ENCODE data around the gene BNIPL.

The BNIPL gene

DNA sequence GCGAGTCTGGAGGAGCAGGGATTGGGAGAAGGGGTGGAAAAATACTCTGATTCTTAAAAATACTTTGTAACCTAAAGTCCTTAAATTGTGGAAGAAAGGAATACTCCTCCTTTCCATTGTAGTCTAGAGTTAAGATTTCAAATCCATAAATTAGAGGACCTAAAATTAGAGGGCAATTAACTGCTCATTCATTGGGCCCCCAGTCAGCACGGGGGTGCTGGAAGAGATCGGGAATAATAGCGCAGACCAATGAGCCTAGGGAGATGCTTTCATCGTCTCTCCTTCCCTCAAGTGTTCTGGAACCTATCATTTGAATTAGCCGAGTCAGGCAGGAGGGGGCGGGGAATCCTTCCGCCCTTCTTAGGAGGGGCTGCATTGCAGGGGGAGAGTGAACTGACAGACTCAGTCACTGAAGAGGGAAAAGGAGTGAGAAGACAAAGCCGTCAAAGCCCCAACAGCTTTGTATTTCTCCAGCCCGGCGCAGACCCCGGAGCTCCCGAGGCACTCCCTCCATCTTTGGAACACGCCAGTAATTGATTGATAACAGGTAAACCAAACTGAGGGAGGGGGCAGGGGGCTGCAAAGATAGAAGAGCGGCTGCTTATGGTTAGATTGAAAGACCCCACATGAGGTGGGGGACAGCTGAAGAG lies 23.7 kb downstream of the BNIPL start, which contains the start of gene MLLT11:
Gene MLLT11 (plus strand): TSS at position 391 of the 650 bp plus-strand sequence. CDS start 6,828 bp downstream, outside the sequence.
- peak; percentile 53 for DNase-seq

DNA sequence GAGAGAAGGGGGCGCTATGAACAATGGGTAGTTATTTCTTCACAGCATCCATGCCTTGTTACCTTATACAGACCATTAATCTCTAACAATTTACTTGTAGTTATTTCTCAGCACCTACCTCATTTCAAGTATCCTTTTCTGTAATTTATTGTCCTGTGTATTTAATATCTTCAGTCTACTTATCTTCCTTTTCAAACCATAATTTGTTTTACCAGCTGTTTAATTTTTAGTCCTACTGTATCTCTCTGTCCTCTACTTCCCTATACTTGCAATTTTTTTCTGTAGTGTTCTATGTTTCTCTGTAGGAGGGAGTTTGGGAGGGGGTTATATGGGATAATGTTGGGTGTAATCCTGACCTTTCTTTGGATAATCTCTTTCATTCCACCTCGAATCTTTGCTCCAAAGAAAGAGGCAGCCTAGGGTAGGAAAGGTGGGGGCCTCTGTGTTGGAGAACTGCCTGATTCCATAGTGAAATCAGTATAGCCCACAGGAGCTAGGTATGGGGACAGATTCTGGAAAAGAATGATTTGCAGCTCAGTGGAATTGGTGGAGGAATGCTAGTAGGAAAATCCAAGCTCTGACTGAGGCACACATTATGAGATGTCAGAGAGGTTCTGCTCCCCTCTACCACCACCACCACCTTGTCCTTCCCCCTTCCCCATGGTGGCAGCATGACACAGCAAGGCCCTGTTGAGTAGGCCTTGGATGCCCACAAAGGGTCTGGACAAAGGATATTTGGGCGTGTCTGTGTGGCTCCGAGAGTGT lies 24.5 kb downstream of the BNIPL start:
- no peak for DNase-seq

DNA sequence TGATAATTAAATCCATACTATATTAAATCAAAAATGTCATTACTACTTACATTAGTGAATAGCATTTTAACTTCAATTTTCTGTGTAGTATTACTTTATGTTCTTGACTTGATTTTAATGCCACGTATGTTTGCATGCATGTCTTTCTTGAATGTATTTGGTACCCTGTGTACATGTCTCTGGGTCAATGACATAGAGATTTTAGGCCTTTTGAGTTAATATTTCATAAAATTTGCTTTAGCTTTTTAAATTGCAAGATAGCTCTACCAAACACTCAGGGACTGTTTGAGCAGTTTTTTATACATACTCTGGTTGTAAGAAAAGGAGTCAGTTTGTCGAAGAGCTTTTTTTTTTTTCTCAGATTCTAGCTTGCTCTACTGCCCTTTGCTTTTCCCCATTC lies 25.3 kb downstream of the BNIPL start:
- no peak for DNase-seq

DNA sequence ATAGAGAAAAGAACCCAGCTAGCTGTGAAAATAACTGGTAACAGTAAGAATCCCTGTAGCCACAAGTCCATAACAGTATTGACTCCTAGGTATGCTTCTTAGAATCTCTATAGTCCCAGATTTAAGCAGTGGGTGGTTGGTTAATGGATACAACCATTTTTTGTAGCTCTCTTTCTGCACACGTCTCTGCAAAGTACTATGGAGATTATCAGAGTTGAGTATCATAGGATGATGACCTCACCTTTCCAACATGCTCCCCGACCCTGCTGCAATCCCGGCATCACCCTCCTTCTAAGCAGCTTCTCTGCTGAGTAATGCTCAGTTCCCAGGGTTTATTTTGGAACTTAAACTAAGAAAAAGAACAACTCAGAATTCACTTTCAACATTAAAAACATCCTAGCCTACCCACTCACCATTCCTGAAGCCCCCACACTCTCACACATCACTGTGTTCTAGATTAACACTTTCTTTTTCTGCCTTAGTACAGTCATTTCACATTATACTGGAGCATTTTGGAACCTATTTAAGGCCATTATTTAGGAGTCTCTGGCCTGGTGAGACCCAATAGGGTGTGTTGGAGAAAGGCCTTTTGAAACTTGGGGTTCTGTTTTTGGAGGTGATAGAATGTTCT lies 26.5 kb downstream of the BNIPL start:
- DNase-seq: no peak

DNA sequence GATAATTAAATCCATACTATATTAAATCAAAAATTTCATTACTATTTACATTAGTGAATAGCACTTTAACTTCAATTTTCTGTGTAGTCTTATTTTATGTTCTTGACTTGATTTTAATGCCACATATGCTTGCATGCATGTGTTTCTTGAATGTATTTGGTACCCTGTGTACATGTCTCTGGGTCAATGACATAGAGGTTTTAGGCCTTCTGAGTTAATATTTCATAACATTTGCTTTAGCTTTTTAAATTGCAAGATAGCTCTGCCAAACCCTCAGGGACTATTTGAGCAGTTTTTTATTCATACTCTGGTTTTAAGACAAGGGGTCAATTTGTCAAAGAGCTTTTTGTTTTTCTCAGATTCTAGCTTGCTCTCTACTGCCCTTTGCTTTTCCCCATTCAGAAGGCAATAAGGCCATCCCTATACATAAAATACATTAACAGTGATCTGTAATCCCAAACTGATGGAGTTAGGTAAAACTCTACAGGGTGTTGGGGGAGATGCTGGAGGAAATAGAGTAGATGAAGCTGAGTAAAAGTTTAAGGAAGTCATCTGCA lies 28.8 kb downstream of the BNIPL start:
- no peak for DNase-seq

DNA sequence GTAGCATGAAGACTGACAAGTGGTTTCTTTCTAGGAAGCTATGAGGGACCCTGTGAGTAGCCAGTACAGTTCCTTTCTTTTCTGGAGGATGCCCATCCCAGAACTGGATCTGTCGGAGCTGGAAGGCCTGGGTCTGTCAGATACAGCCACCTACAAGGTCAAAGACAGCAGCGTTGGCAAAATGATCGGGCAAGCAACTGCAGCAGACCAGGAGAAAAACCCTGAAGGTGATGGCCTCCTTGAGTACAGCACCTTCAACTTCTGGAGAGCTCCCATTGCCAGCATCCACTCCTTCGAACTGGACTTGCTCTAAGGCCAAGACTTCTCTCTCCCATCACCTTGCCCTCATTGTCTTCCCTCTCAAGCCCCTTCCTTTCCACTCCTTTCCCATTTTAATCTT lies 30.8 kb downstream of the BNIPL start:
- no peak for DNase-seq

DNA sequence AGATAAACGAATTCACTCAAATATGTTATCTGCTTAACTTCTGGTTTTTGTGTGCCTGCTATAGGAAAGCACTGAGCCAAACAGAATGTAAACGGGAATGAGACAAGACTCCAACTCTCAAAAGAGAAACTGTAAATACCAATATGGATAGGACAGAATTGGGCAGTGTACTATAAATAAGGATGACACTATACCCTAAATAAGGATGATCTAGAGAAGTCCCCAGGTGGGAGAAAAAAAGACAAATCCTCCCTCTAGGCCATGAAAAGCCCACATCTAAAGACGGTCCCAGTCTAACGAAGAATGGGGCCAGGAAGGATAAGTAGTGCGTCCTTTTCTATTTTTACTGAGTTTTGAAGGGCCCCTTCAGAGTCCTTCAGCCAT lies 32.7 kb downstream of the BNIPL start:
- DNase-seq: no peak

DNA sequence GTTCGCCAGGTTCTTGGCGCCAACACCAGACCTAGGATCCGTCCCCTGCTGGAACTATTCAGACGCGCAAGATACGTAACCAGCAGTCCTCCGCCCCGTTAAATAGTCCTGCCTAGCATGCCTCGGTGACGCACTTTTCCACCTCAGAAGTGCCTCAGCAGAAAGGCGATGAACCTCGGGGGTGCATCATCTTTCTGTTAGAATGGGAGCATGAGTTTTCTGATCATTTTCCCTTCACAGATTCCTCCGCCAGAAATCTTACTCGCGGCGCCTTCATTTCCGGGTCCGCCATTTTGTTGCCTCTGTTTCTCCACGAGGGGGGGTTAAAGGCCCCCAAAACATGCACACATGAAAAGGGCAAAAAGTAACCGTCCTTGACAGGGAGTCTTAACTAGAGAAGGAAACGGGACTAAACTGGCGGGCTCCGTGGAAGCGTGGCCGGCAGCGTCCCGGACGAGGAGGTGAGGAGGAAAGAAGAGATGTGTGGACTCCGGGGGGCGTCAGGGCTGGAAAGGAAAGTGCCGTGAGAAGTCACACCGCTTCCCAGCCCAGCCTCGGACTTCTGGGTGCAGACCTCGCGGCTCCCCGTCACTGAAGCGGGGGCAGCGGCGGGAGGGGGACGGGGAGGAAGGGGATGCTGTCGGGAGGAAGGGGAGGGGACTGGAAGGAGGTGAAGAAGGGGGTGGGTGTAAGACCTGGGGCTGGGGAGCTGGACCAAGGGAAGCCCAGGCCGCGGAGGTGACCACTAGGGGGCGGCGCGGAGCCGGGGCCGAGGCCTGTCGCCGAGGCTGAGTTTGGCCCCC lies 34.3 kb downstream of the BNIPL start, which contains the start of gene GABPB2:
Gene GABPB2 (plus strand): TSS at position 288 of the 803 bp plus-strand sequence. CDS start 17,429 bp downstream, outside the sequence.
- DNase-seq: peak; percentile 96

DNA sequence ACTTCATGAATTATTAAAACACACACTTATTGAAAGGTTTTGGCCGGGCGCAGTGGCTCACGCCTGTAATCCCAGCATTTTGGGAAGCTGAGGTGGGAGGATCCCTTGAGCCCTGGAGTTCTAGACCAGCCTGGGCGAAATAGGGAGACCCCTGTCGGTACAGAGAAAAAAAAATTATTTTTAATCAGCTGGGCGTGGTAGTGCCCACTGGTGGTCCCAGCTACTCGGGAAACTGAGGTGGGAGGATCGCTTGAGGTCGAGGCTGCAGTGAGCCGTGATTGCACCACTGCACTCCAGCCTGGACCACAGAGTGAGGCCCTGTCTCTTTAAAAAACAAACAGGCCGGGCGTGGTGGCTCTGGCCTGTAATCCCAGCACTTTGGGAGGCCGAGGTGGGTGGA lies 35.8 kb downstream of the BNIPL start:
- no peak for DNase-seq

DNA sequence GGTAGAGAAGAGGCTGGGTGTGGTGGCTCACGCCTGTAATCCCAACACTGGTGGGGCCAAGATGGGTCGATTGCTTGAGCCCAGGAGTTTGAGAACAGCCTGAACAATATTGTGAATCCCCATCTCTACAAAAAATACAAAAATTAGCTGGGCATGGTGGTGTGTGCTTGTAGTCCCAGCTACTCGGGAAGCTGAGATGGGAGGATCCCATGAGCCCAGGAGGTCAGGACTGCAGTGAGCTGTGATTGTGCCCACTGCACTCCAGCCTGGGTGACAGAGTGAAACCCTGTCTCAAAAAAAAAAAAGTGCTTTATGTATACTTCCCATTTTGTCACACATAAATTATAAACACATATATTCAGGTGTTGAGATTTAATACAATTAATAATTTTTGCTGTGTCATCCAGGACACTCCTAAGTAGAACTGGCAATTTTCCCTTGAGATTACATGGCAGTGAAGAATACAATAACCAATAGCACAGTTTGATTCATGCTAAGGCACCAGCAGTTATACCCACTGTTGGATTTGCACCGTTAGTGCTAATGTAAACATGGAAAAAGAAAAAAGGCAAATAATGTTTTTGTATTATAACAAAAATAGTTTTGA lies 49.7 kb downstream of the BNIPL start:
- no peak for DNase-seq
